Nephron progenitor cell (in vitro differentiated cells): ENCODE measurements around the gene ECHS1.

ENCODE experiments used
- DNase-seq: peaks from one replicate; pipeline ENCODE4 v3.0.0; 2021
- H3K27ac Mint-ChIP-seq: 2 replicates; pipeline ENCODE4 v1.8.0; 2021; ENCODE audit warnings: mild to moderate bottlenecking, moderate library complexity, mixed read lengths
- H3K27me3 Mint-ChIP-seq: 2 replicates; pipeline ENCODE4 v1.8.0; 2021; ENCODE audit warnings: mild to moderate bottlenecking, low read depth, mixed read lengths; ENCODE audit not compliant: poor library complexity
- H3K36me3 Mint-ChIP-seq: 2 replicates; pipeline ENCODE4 v1.8.0; 2021; ENCODE audit warnings: low read depth, mixed read lengths
- H3K4me1 Mint-ChIP-seq: 2 replicates; pipeline ENCODE4 v1.8.0; 2021; ENCODE audit warnings: mixed read lengths
- H3K4me3 Mint-ChIP-seq: 2 replicates; pipeline ENCODE4 v1.8.0; 2021; ENCODE audit warnings: mild to moderate bottlenecking, moderate library complexity, mixed read lengths
- H3K9me3 Mint-ChIP-seq: 2 replicates; pipeline ENCODE4 v1.8.0; 2021; ENCODE audit warnings: mild to moderate bottlenecking, moderate library complexity, mixed read lengths
- CTCF ChIP-seq: fragments of 200-600 bp; sonication (generic); IDR thresholded peaks from 2 replicates; pipeline ENCODE4 v1.5.0; 2021; ENCODE audit warnings: antibody characterized with exemption

The ECHS1 gene

DNA sequence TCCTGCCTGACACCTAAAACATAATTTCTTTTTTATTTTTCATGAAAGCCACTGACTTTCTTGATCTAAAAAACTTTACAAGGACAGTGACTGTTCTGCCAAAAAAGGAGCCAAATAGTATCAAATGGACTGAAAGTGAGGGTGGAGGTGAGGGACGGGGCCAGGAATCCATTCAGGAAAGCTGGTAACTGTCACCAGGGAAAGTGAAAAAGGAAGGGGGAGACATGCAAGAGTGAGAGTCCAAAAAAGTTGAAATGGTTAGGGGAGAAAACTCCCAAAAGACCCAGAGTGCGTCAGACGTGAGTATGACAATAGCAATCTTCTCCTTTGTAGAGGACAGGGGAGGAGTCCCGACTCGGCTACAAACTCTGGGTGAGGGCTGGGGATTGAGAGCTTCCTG, 28.9 kb downstream of the ECHS1 start:
- no peak overlapping the region for H3K27ac Mint-ChIP-seq
- no peak for TF ChIP-seq CTCF
- H3K4me1 Mint-ChIP-seq = peaks cover 11% of the 10 kb centered on the region
- H3K4me3 Mint-ChIP-seq = no peak overlapping the region
- peaks cover 19% of the 10 kb centered on the region for H3K9me3 Mint-ChIP-seq
- H3K27me3 Mint-ChIP-seq = peaks cover 39% of the 10 kb centered on the region
- no peak for DNase-seq
- H3K36me3 Mint-ChIP-seq = no peaks in the 10 kb centered on the region

GRCh38 chr10:133343558-133343957, 29.6 kb downstream of the ECHS1 start:
- TF ChIP-seq CTCF = no peak
- DNase-seq = no peak
- H3K36me3 Mint-ChIP-seq = no peaks in the 10 kb centered on the region
- peaks cover 39% of the 10 kb centered on the region for H3K27me3 Mint-ChIP-seq
- H3K4me1 Mint-ChIP-seq = peaks cover 7% of the 10 kb centered on the region
- H3K27ac Mint-ChIP-seq = no peak overlapping the region
- no peak overlapping the region for H3K4me3 Mint-ChIP-seq
- H3K9me3 Mint-ChIP-seq = peaks cover 19% of the 10 kb centered on the region

DNA sequence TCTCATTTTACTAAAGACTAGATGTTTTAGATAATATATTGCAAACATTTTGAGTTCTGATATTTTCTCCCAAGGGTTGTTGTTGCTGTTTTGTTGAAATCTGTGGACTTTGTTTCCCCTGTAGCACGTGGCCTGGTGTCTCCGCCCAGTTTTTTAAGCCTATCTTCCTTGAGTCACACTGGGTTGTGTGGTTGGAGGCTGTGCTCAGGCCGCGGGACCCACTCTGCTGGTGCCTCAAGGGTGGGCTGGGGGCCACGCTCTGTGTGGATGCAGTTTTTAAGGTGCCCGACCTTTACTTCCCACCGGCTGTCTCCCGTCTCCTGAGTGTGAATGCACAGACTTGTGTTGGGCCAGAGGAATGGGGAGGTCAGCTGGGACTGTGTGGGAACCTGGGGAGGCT, 30.2 kb downstream of the ECHS1 start:
- Mint-ChIP-seq H3K4me3 (no peak overlapping the region), H3K9me3 (peaks cover 19% of the 10 kb centered on the region), H3K27me3 (peaks cover 39% of the 10 kb centered on the region), H3K4me1 (peaks cover 7% of the 10 kb centered on the region), H3K36me3 (no peaks in the 10 kb centered on the region), H3K27ac (no peak overlapping the region)
- no peak for DNase-seq
- no peak for TF ChIP-seq CTCF

DNA sequence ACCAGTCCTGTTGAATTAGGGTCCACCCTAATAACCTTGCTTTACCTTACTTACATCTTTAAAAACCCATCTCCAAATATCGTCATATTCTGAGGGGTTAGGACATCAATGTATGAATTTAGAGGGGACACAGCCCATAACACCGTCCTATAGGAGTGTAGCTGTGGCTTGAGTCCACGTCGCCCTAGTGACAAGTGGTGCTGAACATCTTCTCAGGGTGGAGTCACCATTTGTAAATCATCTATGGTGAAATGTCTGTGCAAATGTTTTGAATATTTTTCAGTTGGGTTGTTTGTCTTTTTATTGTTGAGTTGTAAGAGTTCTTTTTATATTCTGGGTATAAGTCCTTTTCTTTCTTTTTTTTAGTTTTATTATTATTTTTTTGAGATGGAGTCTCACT, 31.2 kb downstream of the ECHS1 start:
- H3K4me1 Mint-ChIP-seq = peaks cover 7% of the 10 kb centered on the region
- H3K27me3 Mint-ChIP-seq = peaks cover 39% of the 10 kb centered on the region
- H3K9me3 Mint-ChIP-seq = peaks cover 19% of the 10 kb centered on the region
- TF ChIP-seq CTCF = no peak
- DNase-seq = no peak
- H3K4me3 Mint-ChIP-seq = no peak overlapping the region
- H3K27ac Mint-ChIP-seq = no peak overlapping the region
- no peaks in the 10 kb centered on the region for H3K36me3 Mint-ChIP-seq

DNA sequence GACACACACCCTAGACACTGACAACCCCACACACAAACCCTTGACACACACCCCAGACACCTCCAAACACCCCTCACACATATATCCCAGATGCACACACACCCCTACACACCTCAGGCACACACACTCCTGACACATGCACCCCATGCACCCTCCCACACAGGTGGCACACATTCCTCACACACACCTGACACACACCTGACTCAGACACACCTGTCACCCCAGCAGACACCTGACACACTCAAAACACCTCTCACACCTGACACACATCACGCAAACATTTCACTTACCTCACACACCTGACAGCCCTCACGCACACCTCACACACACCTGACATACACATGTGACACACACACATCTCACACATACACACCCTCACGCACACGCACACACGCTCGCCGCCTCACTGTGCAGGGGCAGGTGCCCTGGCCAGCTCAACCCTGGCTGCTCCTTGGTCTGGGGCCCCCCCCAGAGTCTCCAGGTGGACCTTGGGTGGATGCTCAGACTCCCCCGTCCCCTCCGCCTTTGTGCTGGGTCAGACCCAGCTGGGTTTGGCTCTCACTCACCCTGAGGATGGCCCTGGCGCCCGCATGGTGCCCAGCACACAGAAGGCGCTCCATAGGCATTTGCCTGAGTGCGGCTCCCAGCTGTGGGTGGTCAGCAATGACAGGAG, 33.3 kb downstream of the ECHS1 start:
- Mint-ChIP-seq H3K4me3 (no peak overlapping the region), H3K27me3 (peaks cover 23% of the 10 kb centered on the region)

More for the DNA sequence above, 33.3 kb downstream of the ECHS1 start:
- Mint-ChIP-seq H3K27ac (no peak overlapping the region), H3K4me1 (peaks cover 7% of the 10 kb centered on the region), H3K9me3 (peaks cover 12% of the 10 kb centered on the region), H3K36me3 (no peaks in the 10 kb centered on the region)
- DNase-seq = no peak
- no peak for TF ChIP-seq CTCF
